Measurements from ENCODE around the gene RPP40. TPM values are rescaled to one million over a fixed set of nuclear protein-coding genes. Genes with fewer than 3 reads are reported as not detected.

The RPP40 gene
- polyA plus RNA-seq, 3 donors, result 1.7 to 11.1 (median 7.4) TPM

- Mint-ChIP-seq H3K36me3 (no peaks in the 10 kb centered on the region), H3K27ac (peak overlapping the region in 2 of 7 donors; percentile 2 to 63), H3K4me3 (no peak overlapping the region), H3K27me3 (ENCODE audit: low read depth in 3 of 3) (peaks cover 0 to 3% (median 3%) of the 10 kb centered on the region in 3 donors), H3K4me1 (peaks cover 34% of the 10 kb centered on the region), H3K9me3 (peaks cover 0 to 4% (median 0%) of the 10 kb centered on the region in 7 donors)
- Histone ChIP-seq H3K36me3 (replicated peaks in 1 of 2; ENCODE audit: control insufficient read depth in 1 of 2, insufficient read depth in 2 of 2, low read length in 2 of 2) (no peaks in the 10 kb centered on the region), H3K4me2 (replicated peaks; ENCODE audit: extremely low read depth, low read length, poor library complexity, severe bottlenecking) (no peak overlapping the region), H3K79me2 (ENCODE audit: insufficient read depth, low read length) (no peaks in the 10 kb centered on the region), H3K27ac (ENCODE audit: low read depth in 1 of 2, low read length in 2 of 2) (no peak overlapping the region), H3K9me3 (replicated peaks in 1 of 2; ENCODE audit: control insufficient read depth in 1 of 2, insufficient read depth in 1 of 2, low read length in 2 of 2) (no peaks in the 10 kb centered on the region), H3K4me1 (ENCODE audit: control insufficient read depth in 1 of 2, insufficient read depth in 2 of 2, low read length in 2 of 2) (peaks cover 21 to 22% of the 10 kb centered on the region in 2 donors), H2AFZ (ENCODE audit: insufficient read depth, low read depth, low read length, poor library complexity, severe bottlenecking) (peak overlapping the region; percentile 38), H3K4me3 (replicated peaks in 1 of 3; ENCODE audit: low read depth in 2 of 3, low read length in 3 of 3) (no peak overlapping the region), H4K20me1 (ENCODE audit: insufficient read depth, low read length) (no peaks in the 10 kb centered on the region), H3K27me3 (ENCODE audit: control insufficient read depth in 2 of 2, insufficient read depth in 2 of 2, low read length in 2 of 2) (no peaks in the 10 kb centered on the region), H3K9ac (ENCODE audit: insufficient read depth, low read length, poor library complexity, severe bottlenecking) (no peak overlapping the region)
- DNase-seq, result peak; percentile 79 to 90 (median 84)
- peak; percentile 78 for TF ChIP-seq CTCF (IDR thresholded peaks at IDR 0.05)
- 31% methylated on average over 7 of the region's 13 CpGs for WGBS (ENCODE audit: insufficient coverage)
- intact Hi-C loops (cut with micrococcal nuclease), result no loop called here
Observed at GRCh38 chr6:5030596-5031136, 26.8 kb upstream of the RPP40 start.

- 100% methylated on average over 4 of the region's 5 CpGs for WGBS (ENCODE audit: insufficient coverage)
- no peak overlapping the region for H3K4me3 ChIP-seq (replicated peaks in 1 of 3; ENCODE audit: low read depth in 2 of 3, low read length in 3 of 3)
- H3K27me3 ChIP-seq (ENCODE audit: control insufficient read depth in 2 of 2, insufficient read depth in 2 of 2, low read length in 2 of 2), result no peaks in the 10 kb centered on the region
Observed at GRCh38 chr6:5029609-5030008, 25.8 kb upstream of the RPP40 start.

More at GRCh38 chr6:5029609-5030008, 25.8 kb upstream of the RPP40 start:
- Histone ChIP-seq H3K9ac (ENCODE audit: insufficient read depth, low read length, poor library complexity, severe bottlenecking) (no peak overlapping the region), H3K27ac (ENCODE audit: low read depth in 1 of 2, low read length in 2 of 2) (no peak overlapping the region), H3K4me2 (replicated peaks; ENCODE audit: extremely low read depth, low read length, poor library complexity, severe bottlenecking) (no peak overlapping the region), H3K9me3 (replicated peaks in 1 of 2; ENCODE audit: control insufficient read depth in 1 of 2, insufficient read depth in 1 of 2, low read length in 2 of 2) (no peaks in the 10 kb centered on the region), H3K36me3 (replicated peaks in 1 of 2; ENCODE audit: control insufficient read depth in 1 of 2, insufficient read depth in 2 of 2, low read length in 2 of 2) (no peaks in the 10 kb centered on the region), H4K20me1 (ENCODE audit: insufficient read depth, low read length) (no peaks in the 10 kb centered on the region), H3K79me2 (ENCODE audit: insufficient read depth, low read length) (no peaks in the 10 kb centered on the region), H2AFZ (ENCODE audit: insufficient read depth, low read depth, low read length, poor library complexity, severe bottlenecking) (no peak overlapping the region), H3K4me1 (ENCODE audit: control insufficient read depth in 1 of 2, insufficient read depth in 2 of 2, low read length in 2 of 2) (peaks cover 22 to 23% of the 10 kb centered on the region in 2 donors)
- Mint-ChIP-seq H3K27ac (no peak overlapping the region), H3K27me3 (ENCODE audit: low read depth in 3 of 3) (peaks cover 0 to 3% (median 3%) of the 10 kb centered on the region in 3 donors), H3K4me3 (no peak overlapping the region), H3K9me3 (peaks cover 0 to 4% (median 0%) of the 10 kb centered on the region in 7 donors), H3K36me3 (no peaks in the 10 kb centered on the region), H3K4me1 (peaks cover 37% of the 10 kb centered on the region)
- intact Hi-C loops (cut with micrococcal nuclease), result no loop called here
- no peak for TF ChIP-seq CTCF (IDR thresholded peaks at IDR 0.05)
- DNase-seq, result no peak
